ENCODE measurements around the gene MAP2. TPM values are rescaled to one million over a fixed set of nuclear protein-coding genes. Genes with fewer than 3 reads are reported as not detected.

MAP2 gene
- total and polyA plus RNA-seq, 2 of the 13 experiments (the other 11 are each of a cell fraction or from before 2014, with no cell fraction given) = 0.08 TPM; not detected in 1

DNA sequence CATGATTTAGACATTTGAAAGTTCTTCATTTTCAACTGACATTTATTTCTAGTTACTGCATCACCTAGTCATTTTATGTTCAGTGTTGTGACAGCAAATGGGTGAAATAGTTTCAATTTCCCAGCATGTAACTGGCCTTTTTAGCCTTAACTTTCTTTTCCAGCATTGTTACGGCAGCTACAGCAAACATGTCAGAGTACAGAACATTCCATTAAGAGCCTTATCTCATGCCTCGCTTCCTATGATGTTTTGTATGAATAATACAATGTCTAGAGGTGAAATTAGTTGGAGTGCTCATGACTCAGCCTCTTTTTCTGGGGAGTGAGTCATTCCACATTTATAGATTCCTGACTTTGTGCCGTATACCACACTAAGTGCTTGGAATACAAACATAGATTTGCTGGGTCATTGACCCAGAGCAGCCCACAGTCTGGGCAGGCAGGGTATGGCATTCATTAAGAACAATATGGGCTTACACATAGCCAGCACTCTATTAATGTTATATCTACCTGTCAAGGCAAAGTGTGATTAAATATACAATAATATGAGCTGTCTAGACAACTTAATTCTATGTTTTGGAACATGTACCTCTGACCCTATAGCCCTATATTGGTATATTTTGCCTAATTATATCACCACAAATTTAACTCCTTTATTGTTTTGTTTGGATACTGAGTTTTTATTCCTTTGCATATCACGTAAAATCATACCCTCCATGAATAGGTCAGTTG is 72.2 kb downstream of the MAP2 start (continued):
- TF ChIP-seq ZMYM3 (CRISPR knock-in tag; IDR thresholded peaks at IDR 0.05) = no peak
- TF ChIP-seq ZSCAN20 (CRISPR knock-in tag; IDR thresholded peaks at IDR 0.05; ENCODE audit: borderline replicate concordance) = no peak
- no peak for TF ChIP-seq ZNF678 (CRISPR knock-in tag; IDR thresholded peaks at IDR 0.05)
- no peak for TF ChIP-seq ZNF496 (CRISPR knock-in tag; IDR thresholded peaks at IDR 0.05; ENCODE audit: insufficient replicate concordance)
- peak in 1 of 2 experiments; percentile 44; a peak in 1 of 4 replicates for TF ChIP-seq NR2F1 (CRISPR knock-in tag; IDR thresholded peaks at IDR 0.05)
- no peak for TF ChIP-seq AKAP8 (CRISPR knock-in tag; IDR thresholded peaks at IDR 0.05)
- no peak for TF ChIP-seq ZZZ3 (CRISPR knock-in tag; IDR thresholded peaks at IDR 0.05; ENCODE audit: borderline replicate concordance)
- no peak for TF ChIP-seq ZNF792 (CRISPR knock-in tag; IDR thresholded peaks at IDR 0.05)
- TF ChIP-seq ZBTB21 (CRISPR knock-in tag; IDR thresholded peaks at IDR 0.05) = peak; percentile 41; the same call in 1 of the 2 replicates
- TF ChIP-seq MLLT10 (CRISPR knock-in tag; IDR thresholded peaks at IDR 0.05) = no peak
- TF ChIP-seq PHF20 (CRISPR knock-in tag; IDR thresholded peaks at IDR 0.05) = no peak

DNA sequence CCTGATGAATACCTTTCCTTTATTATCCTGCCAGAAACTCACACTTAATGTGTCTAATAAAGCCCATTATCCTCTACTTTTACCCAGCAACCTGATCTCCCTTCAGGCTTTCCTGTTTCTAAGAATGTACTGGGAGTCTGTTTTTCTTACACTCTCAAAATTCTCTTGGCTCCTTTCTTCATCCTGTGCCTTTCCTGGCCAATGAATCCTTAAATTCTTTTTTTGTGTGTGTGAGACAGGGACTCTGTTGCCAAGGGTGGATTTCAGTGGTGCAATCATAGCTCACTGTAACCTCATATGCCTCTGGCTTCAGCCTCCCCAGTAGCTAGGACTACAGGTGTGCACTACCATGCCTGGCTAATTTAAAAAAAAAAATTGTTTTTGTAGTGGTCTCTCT is 72.7 kb downstream of the MAP2 start:
- Histone ChIP-seq H4K20me1 (ENCODE audit: insufficient read depth, low read length) (no peaks in the 10 kb centered on the region), H3K4me2 (ENCODE audit: low read depth, low read length) (no peak overlapping the region), H3K27me3 (ENCODE audit: control insufficient read depth in 1 of 2, insufficient read depth in 2 of 2, low read length in 2 of 2) (no peaks in the 10 kb centered on the region), H3K9me3 (ENCODE audit: low read length) (no peaks in the 10 kb centered on the region), H2AFZ (ENCODE audit: low read length) (no peak overlapping the region), H3K4me1 (ENCODE audit: insufficient read depth, low read length) (peaks cover 9% of the 10 kb centered on the region; the same call in 1 of the 2 replicates), H3K9ac (ENCODE audit: insufficient read depth, low read depth, low read length) (no peak overlapping the region), H3K27ac (ENCODE audit: extremely low read length, insufficient read depth, low read length) (no peak overlapping the region), H3K36me3 (replicated peaks in 1 of 2; ENCODE audit: control insufficient read depth in 1 of 2, insufficient read depth in 2 of 2, low read length in 2 of 2) (no peaks in the 10 kb centered on the region), H3K4me3 (replicated peaks in 1 of 3; ENCODE audit: insufficient read depth in 1 of 3, low read depth in 2 of 3, low read length in 3 of 3) (no peak overlapping the region), H3K79me2 (ENCODE audit: insufficient read depth, low read length) (no peaks in the 10 kb centered on the region)
- in situ Hi-C loops (cut with HindIII; ENCODE audit: extremely low pct_ligation_motif_present, low pct_unique_long_range_greater_than_20kb) = no loop called here
- BruUV-seq (replicated peaks) = no TSS peak
- CTCF ChIA-PET (ENCODE audit: low intra/inter-chr PET ratio, low total read pairs) = no interaction called here
- no peak for FAIRE-seq
- DNase-seq (ENCODE audit: low spot score) = no peak
- ATAC-seq = no peak
- POLR2A ChIA-PET = no interaction called here
- intact Hi-C loops (cut with micrococcal nuclease; ENCODE audit: unreplicated experiment) = no loop called here
- TF ChIP-seq ZNF335 (CRISPR knock-in tag; IDR thresholded peaks at IDR 0.05) (no peak), ZBTB3 (CRISPR knock-in tag; IDR thresholded peaks at IDR 0.05; ENCODE audit: borderline replicate concordance, low read depth) (no peak), POLR2A (IDR thresholded peaks at IDR 0.05; ENCODE audit: insufficient read depth in 1 of 2, low read depth in 2 of 2, low read length in 2 of 2) (no peak), HOXD1 (CRISPR knock-in tag; IDR thresholded peaks at IDR 0.05) (no peak), ZNF781 (CRISPR knock-in tag; IDR thresholded peaks at IDR 0.05; ENCODE audit: borderline replicate concordance, not compliant biosample characterization) (no peak), FOXC1 (CRISPR knock-in tag; IDR thresholded peaks at IDR 0.05; ENCODE audit: borderline replicate concordance) (no peak), ZNF543 (CRISPR knock-in tag; IDR thresholded peaks at IDR 0.05) (no peak), NCOA1 (CRISPR knock-in tag; IDR thresholded peaks at IDR 0.05) (no peak), STAT5B (CRISPR knock-in tag; IDR thresholded peaks at IDR 0.05) (no peak)
- TF ChIP-seq, protein P1, sequence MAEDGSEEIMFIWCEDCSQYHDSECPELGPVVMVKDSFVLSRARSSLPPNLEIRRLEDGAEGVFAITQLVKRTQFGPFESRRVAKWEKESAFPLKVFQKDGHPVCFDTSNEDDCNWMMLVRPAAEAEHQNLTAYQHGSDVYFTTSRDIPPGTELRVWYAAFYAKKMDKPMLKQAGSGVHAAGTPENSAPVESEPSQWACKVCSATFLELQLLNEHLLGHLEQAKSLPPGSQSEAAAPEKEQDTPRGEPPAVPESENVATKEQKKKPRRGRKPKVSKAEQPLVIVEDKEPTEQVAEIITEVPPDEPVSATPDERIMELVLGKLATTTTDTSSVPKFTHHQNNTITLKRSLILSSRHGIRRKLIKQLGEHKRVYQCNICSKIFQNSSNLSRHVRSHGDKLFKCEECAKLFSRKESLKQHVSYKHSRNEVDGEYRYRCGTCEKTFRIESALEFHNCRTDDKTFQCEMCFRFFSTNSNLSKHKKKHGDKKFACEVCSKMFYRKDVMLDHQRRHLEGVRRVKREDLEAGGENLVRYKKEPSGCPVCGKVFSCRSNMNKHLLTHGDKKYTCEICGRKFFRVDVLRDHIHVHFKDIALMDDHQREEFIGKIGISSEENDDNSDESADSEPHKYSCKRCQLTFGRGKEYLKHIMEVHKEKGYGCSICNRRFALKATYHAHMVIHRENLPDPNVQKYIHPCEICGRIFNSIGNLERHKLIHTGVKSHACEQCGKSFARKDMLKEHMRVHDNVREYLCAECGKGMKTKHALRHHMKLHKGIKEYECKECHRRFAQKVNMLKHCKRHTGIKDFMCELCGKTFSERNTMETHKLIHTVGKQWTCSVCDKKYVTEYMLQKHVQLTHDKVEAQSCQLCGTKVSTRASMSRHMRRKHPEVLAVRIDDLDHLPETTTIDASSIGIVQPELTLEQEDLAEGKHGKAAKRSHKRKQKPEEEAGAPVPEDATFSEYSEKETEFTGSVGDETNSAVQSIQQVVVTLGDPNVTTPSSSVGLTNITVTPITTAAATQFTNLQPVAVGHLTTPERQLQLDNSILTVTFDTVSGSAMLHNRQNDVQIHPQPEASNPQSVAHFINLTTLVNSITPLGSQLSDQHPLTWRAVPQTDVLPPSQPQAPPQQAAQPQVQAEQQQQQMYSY (CRISPR knock-in tag; IDR thresholded peaks at IDR 0.05) = no peak

All from HepG2 (cell line).